SK-N-SH treated with all-trans-retinoic acid at 6 μM for 48 hours (cell line): ENCODE data around the gene NUMA1.

Experiments used
- ATAC-seq: fragments of 200-7000 bp; cut with Tn5 transposase; 3 replicates; pipeline ENCODE4 v1.9.1; 2020; ENCODE audit warnings: mild to moderate bottlenecking, moderate library complexity
- ARNTL ChIP-seq: fragments of 450-650 bp; formaldehyde crosslinking; IDR thresholded peaks from 2 replicates; pipeline ENCODE4 v1.5.0; 2020; ENCODE audit warnings: low read depth, mild to moderate bottlenecking, moderate library complexity, borderline replicate concordance
- BACH2 ChIP-seq: fragments of 250-450 bp; sonication (Bioruptor Pico); IDR thresholded peaks from 2 replicates; pipeline ENCODE4 v1.9.0; 2021; ENCODE audit warnings: mild to moderate bottlenecking, borderline replicate concordance
- CREB5 ChIP-seq: fragments of 250-450 bp; sonication (Bioruptor Pico); IDR thresholded peaks from 2 replicates; pipeline ENCODE4 v1.5.1; 2020; ENCODE audit warnings: low read depth, mild to moderate bottlenecking, moderate library complexity
- CSDC2 ChIP-seq: fragments of 250-450 bp; sonication (Bioruptor Pico); IDR thresholded peaks from 2 replicates; pipeline ENCODE4 v1.5.0; 2020; ENCODE audit warnings: mild to moderate bottlenecking, moderate library complexity
- ESRRG ChIP-seq: fragments of 250-450 bp; sonication (Bioruptor Pico); IDR thresholded peaks from 2 replicates; pipeline ENCODE4 v1.6.1; 2021; ENCODE audit warnings: mild to moderate bottlenecking
- GLIS3 ChIP-seq: fragments of 250-450 bp; sonication (Bioruptor Pico); IDR thresholded peaks from 2 replicates; pipeline ENCODE4 v1.5.0; 2020; ENCODE audit warnings: mild to moderate bottlenecking, moderate library complexity
- ISL1 ChIP-seq: fragments of 250-450 bp; sonication (Bioruptor Pico); IDR thresholded peaks from 2 replicates; pipeline ENCODE4 v2.1.2; 2022; ENCODE audit warnings: mild to moderate bottlenecking, moderate library complexity
- OSR1 ChIP-seq: fragments of 250-450 bp; sonication (Bioruptor Pico); IDR thresholded peaks from 2 replicates; pipeline ENCODE4 v1.8.0; 2022; ENCODE audit warnings: moderate library complexity, mild to moderate bottlenecking, inconsistent platforms
- POU6F1 ChIP-seq: fragments of 250-450 bp; sonication (Bioruptor Pico); IDR thresholded peaks from 2 replicates; pipeline ENCODE4 v1.8.0; 2021; ENCODE audit warnings: low read depth, mild to moderate bottlenecking, moderate library complexity, borderline replicate concordance
- SNAI2 ChIP-seq: fragments of 250-450 bp; sonication (Bioruptor Pico); IDR thresholded peaks from 2 replicates; pipeline ENCODE4 v1.5.0; 2020; ENCODE audit warnings: mild to moderate bottlenecking, moderate library complexity
- TCF4 ChIP-seq: fragments of 250-450 bp; sonication (Bioruptor Pico); IDR thresholded peaks from 2 replicates; pipeline ENCODE4 v1.8.0; 2021; ENCODE audit warnings: mild to moderate bottlenecking, moderate library complexity, borderline replicate concordance
- ZFP3 ChIP-seq: fragments of 250-450 bp; sonication (Bioruptor Pico); IDR thresholded peaks from 2 replicates; pipeline ENCODE4 v1.5.0; 2020; ENCODE audit warnings: mild to moderate bottlenecking, moderate library complexity
- ZNF70 ChIP-seq: fragments of 450-650 bp; formaldehyde crosslinking; IDR thresholded peaks from 2 replicates; pipeline ENCODE4 v1.5.0; 2020; ENCODE audit warnings: mild to moderate bottlenecking, moderate library complexity
- ZNF8 ChIP-seq: fragments of 450-650 bp; formaldehyde crosslinking; IDR thresholded peaks from 2 replicates; pipeline ENCODE4 v1.5.0; 2020; ENCODE audit warnings: mild to moderate bottlenecking, moderate library complexity
- TF ChIP-seq, protein P1 (sequence below): fragments of 250-450 bp; sonication (Bioruptor Pico); IDR thresholded peaks from 2 replicates; pipeline ENCODE4 v1.5.1; 2021; ENCODE audit warnings: mild to moderate bottlenecking, moderate library complexity
- TF ChIP-seq, protein P2 (sequence below): fragments of 250-450 bp; sonication (Bioruptor Pico); IDR thresholded peaks from 2 replicates; pipeline ENCODE4 v1.8.0; 2020; ENCODE audit warnings: mild to moderate bottlenecking, moderate library complexity, borderline replicate concordance
- TF ChIP-seq, protein P3 (sequence below): fragments of 250-450 bp; sonication (Bioruptor Pico); IDR thresholded peaks from 2 replicates; pipeline ENCODE4 v1.5.0; 2020; ENCODE audit warnings: mild to moderate bottlenecking, moderate library complexity

The NUMA1 gene

GRCh38 chr11:71977090-71977489, 103.3 kb downstream of the NUMA1 start:
- TF ChIP-seq CREB5 (CRISPR knock-in tag), result no peak
- no peak for TF ChIP-seq CSDC2 (CRISPR knock-in tag)
- TF ChIP-seq, all 23 proteins: peak for 0
- no peak for ATAC-seq

- no peak for ATAC-seq
- TF ChIP-seq POU6F1 (CRISPR knock-in tag) (no peak), ESRRG (no peak), ZFP3 (CRISPR knock-in tag) (no peak), ARNTL (CRISPR knock-in tag) (no peak), TCF4 (no peak), ZNF70 (CRISPR knock-in tag) (no peak), OSR1 (no peak), ISL1 (CRISPR knock-in tag) (no peak), GLIS3 (CRISPR knock-in tag) (no peak)
- TF ChIP-seq, protein P1, sequence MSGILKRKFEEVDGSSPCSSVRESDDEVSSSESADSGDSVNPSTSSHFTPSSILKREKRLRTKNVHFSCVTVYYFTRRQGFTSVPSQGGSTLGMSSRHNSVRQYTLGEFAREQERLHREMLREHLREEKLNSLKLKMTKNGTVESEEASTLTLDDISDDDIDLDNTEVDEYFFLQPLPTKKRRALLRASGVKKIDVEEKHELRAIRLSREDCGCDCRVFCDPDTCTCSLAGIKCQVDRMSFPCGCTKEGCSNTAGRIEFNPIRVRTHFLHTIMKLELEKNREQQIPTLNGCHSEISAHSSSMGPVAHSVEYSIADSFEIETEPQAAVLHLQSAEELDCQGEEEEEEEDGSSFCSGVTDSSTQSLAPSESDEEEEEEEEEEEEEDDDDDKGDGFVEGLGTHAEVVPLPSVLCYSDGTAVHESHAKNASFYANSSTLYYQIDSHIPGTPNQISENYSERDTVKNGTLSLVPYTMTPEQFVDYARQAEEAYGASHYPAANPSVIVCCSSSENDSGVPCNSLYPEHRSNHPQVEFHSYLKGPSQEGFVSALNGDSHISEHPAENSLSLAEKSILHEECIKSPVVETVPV (CRISPR knock-in tag), result no peak
- TF ChIP-seq, protein P2, sequence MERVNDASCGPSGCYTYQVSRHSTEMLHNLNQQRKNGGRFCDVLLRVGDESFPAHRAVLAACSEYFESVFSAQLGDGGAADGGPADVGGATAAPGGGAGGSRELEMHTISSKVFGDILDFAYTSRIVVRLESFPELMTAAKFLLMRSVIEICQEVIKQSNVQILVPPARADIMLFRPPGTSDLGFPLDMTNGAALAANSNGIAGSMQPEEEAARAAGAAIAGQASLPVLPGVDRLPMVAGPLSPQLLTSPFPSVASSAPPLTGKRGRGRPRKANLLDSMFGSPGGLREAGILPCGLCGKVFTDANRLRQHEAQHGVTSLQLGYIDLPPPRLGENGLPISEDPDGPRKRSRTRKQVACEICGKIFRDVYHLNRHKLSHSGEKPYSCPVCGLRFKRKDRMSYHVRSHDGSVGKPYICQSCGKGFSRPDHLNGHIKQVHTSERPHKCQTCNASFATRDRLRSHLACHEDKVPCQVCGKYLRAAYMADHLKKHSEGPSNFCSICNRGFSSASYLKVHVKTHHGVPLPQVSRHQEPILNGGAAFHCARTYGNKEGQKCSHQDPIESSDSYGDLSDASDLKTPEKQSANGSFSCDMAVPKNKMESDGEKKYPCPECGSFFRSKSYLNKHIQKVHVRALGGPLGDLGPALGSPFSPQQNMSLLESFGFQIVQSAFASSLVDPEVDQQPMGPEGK (CRISPR knock-in tag), result no peak
Measured at GRCh38 chr11:71976551-71976950, 103.8 kb downstream of the NUMA1 start.

- ATAC-seq, result no peak
- TF ChIP-seq ZFP3 (CRISPR knock-in tag) (no peak), ZNF70 (CRISPR knock-in tag) (no peak), BACH2 (no peak), SNAI2 (no peak)
- TF ChIP-seq, protein P3, sequence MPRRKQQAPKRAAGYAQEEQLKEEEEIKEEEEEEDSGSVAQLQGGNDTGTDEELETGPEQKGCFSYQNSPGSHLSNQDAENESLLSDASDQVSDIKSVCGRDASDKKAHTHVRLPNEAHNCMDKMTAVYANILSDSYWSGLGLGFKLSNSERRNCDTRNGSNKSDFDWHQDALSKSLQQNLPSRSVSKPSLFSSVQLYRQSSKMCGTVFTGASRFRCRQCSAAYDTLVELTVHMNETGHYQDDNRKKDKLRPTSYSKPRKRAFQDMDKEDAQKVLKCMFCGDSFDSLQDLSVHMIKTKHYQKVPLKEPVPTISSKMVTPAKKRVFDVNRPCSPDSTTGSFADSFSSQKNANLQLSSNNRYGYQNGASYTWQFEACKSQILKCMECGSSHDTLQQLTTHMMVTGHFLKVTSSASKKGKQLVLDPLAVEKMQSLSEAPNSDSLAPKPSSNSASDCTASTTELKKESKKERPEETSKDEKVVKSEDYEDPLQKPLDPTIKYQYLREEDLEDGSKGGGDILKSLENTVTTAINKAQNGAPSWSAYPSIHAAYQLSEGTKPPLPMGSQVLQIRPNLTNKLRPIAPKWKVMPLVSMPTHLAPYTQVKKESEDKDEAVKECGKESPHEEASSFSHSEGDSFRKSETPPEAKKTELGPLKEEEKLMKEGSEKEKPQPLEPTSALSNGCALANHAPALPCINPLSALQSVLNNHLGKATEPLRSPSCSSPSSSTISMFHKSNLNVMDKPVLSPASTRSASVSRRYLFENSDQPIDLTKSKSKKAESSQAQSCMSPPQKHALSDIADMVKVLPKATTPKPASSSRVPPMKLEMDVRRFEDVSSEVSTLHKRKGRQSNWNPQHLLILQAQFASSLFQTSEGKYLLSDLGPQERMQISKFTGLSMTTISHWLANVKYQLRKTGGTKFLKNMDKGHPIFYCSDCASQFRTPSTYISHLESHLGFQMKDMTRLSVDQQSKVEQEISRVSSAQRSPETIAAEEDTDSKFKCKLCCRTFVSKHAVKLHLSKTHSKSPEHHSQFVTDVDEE (CRISPR knock-in tag), result no peak
- TF ChIP-seq, protein P1 (CRISPR knock-in tag), result no peak
Measured at GRCh38 chr11:71971680-71972079, 108.7 kb downstream of the NUMA1 start.

- ATAC-seq, result no peak
- TF ChIP-seq CREB5 (CRISPR knock-in tag), result no peak
- TF ChIP-seq, protein P2 (CRISPR knock-in tag), result no peak
- TF ChIP-seq GLIS3 (CRISPR knock-in tag), result no peak
- TF ChIP-seq ZNF8 (CRISPR knock-in tag), result no peak
- TF ChIP-seq ARNTL (CRISPR knock-in tag), result no peak
- no peak for TF ChIP-seq POU6F1 (CRISPR knock-in tag)
Measured at GRCh38 chr11:71964641-71965040, 115.7 kb downstream of the NUMA1 start.
